ENCODE measurements around the gene SCYGR1. TPM values are rescaled to one million over a fixed set of nuclear protein-coding genes. Genes with fewer than 3 reads are reported as not detected.
"Not testable (repeated sequence)": the region's sequence is repeated elsewhere in the genome, so short reads cannot be mapped to it uniquely, and the experiment has no call there.

Gene SCYGR1, protein sequence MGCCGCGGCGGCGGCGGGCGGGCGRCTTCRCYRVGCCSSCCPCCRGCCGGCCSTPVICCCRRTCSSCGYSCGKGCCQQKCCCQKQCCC
- not detected for total RNA-seq (2021; fragmentation: NEBNext Ultra II Directional; extraction: Animal tissue kit (Norgen Biotek cat#: 25700))
- long read RNA-seq: 0 reads

DNA sequence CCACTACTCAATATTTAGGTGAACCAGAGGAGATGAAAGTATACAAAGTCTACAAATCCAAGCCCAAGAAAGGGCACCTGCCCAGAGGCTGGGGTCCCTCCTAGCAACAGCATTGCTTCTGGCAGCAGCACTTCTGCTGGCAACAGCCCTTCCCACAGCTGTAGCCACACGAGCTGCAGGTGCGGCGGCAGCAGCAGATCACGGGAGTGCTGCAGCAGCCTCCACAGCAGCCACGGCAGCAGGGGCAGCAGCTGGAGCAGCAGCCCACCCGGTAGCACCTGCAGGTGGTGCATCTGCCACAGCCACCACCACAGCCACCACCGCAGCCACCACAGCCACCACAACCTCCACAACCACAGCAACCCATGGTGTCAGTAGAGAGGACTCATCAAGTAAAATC is at the start of gene SCYGR1:
Gene SCYGR1 (minus strand): TSS at position 367 of the 400 bp plus-strand sequence. CDS start 0 bp downstream, at position 367.
- H3K27me3 Mint-ChIP-seq (ENCODE audit: insufficient read depth); H3K9me3 Mint-ChIP-seq; DNase-seq; H3K36me3 Mint-ChIP-seq (ENCODE audit: low read depth): not testable (repeated sequence)
- H3K27ac Mint-ChIP-seq: peak within 1 kb of the TSS; percentile 91
- H3K4me3 Mint-ChIP-seq: peak within 1 kb of the TSS; percentile 57; the same call in 1 of the 2 replicates
- peaks cover 16% of the 10 kb centered on the region for H3K4me1 Mint-ChIP-seq (ENCODE audit: low read depth)

- DNase-seq: no peak
- TF ChIP-seq, protein P1, sequence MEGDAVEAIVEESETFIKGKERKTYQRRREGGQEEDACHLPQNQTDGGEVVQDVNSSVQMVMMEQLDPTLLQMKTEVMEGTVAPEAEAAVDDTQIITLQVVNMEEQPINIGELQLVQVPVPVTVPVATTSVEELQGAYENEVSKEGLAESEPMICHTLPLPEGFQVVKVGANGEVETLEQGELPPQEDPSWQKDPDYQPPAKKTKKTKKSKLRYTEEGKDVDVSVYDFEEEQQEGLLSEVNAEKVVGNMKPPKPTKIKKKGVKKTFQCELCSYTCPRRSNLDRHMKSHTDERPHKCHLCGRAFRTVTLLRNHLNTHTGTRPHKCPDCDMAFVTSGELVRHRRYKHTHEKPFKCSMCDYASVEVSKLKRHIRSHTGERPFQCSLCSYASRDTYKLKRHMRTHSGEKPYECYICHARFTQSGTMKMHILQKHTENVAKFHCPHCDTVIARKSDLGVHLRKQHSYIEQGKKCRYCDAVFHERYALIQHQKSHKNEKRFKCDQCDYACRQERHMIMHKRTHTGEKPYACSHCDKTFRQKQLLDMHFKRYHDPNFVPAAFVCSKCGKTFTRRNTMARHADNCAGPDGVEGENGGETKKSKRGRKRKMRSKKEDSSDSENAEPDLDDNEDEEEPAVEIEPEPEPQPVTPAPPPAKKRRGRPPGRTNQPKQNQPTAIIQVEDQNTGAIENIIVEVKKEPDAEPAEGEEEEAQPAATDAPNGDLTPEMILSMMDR (IDR thresholded peaks at IDR 0.05): no peak
- H3K9me3 Mint-ChIP-seq: peaks cover 23% of the 10 kb centered on the region
- no peak overlapping the region for H3K27ac Mint-ChIP-seq
- H3K36me3 Mint-ChIP-seq (ENCODE audit: low read depth): peaks cover 11% of the 10 kb centered on the region
- 0 out of 2 replicates have a peak, but pooled peaks cover 2% of the 10 kb centered on the region for H3K27me3 Mint-ChIP-seq (ENCODE audit: insufficient read depth)
- no peak overlapping the region for H3K4me3 Mint-ChIP-seq
- H3K4me1 Mint-ChIP-seq (ENCODE audit: low read depth): no peaks in the 10 kb centered on the region
These were observed 48.9 kb upstream of the SCYGR1 start for GRCh38 chr2:227436436-227437174.

DNA sequence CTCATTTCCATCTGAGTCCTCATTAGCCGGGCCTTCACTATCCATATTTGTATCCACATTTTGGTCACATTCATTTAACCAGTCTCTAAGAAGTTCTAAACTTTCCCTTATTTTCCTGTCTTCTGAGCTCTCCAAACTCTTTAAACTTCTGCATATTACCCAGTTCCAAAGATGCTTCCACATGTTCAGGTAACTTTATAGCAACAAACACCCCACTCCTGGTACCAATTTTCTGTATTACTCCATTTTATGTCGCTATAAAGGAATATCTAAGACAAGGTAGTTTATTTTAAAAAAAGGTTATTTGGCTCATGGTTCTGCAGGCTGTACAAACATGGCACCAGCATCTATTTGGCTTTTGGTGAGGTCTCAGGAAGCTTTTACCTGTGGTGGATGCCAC is 45.4 kb upstream of the SCYGR1 start:
- DNase-seq: no peak
- TF ChIP-seq, protein P1 (IDR thresholded peaks at IDR 0.05): no peak
- H3K27me3 Mint-ChIP-seq (ENCODE audit: insufficient read depth): peaks cover 4% of the 10 kb centered on the region; the same call in 1 of the 2 replicates
- no peak overlapping the region for H3K4me3 Mint-ChIP-seq
- no peak overlapping the region for H3K27ac Mint-ChIP-seq
- H3K9me3 Mint-ChIP-seq: peaks cover 23% of the 10 kb centered on the region
- no peaks in the 10 kb centered on the region for H3K4me1 Mint-ChIP-seq (ENCODE audit: low read depth)
- H3K36me3 Mint-ChIP-seq (ENCODE audit: low read depth): peaks cover 11% of the 10 kb centered on the region

GRCh38 chr2:227430639-227431038 is 42.9 kb upstream of the SCYGR1 start:
- no peaks in the 10 kb centered on the region for H3K4me1 Mint-ChIP-seq (ENCODE audit: low read depth)
- peaks cover 11% of the 10 kb centered on the region for H3K36me3 Mint-ChIP-seq (ENCODE audit: low read depth)
- DNase-seq: no peak
- H3K4me3 Mint-ChIP-seq: no peak overlapping the region
- H3K27ac Mint-ChIP-seq: no peak overlapping the region
- peaks cover 23% of the 10 kb centered on the region for H3K9me3 Mint-ChIP-seq
- TF ChIP-seq, protein P1 (IDR thresholded peaks at IDR 0.05): no peak
- peaks cover 5% of the 10 kb centered on the region; the same call in 1 of the 2 replicates for H3K27me3 Mint-ChIP-seq (ENCODE audit: insufficient read depth)

DNA sequence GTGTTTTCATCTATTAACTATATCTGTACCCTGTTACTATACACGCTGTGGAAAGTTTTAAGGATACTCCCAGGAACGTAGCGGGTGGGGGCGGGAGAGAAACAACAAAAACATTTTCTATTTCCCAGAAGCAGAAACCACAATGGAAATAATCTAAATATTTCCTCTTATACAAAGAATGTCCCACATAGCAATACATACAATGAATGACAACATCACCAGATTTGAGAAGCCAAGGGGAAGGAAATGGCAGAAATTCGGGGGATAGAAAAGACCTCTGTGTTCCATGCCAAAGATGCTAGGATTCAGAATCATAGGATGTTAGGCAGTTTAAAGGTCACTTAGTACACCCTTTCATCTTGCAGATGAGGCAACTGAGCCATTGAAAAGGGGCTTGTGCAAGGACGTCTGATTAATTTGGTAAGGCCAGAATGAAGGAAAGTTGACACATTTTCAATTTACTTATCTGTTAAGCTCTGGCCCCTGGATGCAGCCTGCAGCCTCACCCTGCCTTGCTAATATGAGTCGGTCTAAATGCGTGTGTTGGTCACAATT is 41.1 kb upstream of the SCYGR1 start:
- H3K4me3 Mint-ChIP-seq: no peak overlapping the region
- DNase-seq: no peak
- H3K4me1 Mint-ChIP-seq (ENCODE audit: low read depth): no peaks in the 10 kb centered on the region; the same call in 1 of the 2 replicates
- H3K27me3 Mint-ChIP-seq (ENCODE audit: insufficient read depth): peaks cover 4% of the 10 kb centered on the region; the same call in 1 of the 2 replicates
- no peak overlapping the region for H3K27ac Mint-ChIP-seq
- TF ChIP-seq, protein P1 (IDR thresholded peaks at IDR 0.05): no peak
- peaks cover 18% of the 10 kb centered on the region for H3K9me3 Mint-ChIP-seq
- peaks cover 11% of the 10 kb centered on the region for H3K36me3 Mint-ChIP-seq (ENCODE audit: low read depth)

Data from HFFc6 (cell line).